GDM1 (cell line): Measurements from ENCODE around the gene RELA.
"Not testable (repeated sequence)": the region's sequence is repeated elsewhere in the genome, so short reads cannot be mapped to it uniquely, and the experiment has no call there.

Experiments used
- DNase-seq: peaks from one replicate; lab custom pipeline; 2025; lab: John Stamatoyannopoulos, UW

RELA gene

DNA sequence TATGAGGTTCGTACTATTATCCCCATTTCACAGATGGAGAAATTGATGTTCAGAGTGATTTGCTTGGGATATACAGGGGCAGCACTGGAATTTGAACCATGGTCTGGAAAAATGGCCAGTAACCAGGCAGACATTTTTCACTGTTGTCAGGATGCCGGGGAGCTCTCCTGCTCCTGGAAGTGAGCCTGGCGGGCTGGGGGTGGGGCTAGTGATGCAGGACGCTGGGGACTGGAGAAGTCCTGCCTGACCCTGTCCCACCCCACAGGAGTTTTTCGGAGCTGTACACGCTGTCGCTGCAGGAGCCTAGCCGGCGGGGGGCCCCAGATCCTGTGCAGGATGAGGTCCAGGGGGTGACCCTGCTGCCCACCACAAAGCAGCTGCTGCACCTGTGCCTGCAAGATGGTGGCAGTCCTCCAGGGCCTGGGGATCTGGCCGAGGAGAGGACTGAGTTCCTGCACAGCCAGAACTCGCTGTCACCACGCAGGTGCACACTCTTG lies 13.7 kb downstream of the RELA start:
- DNase-seq: no peak

DNA sequence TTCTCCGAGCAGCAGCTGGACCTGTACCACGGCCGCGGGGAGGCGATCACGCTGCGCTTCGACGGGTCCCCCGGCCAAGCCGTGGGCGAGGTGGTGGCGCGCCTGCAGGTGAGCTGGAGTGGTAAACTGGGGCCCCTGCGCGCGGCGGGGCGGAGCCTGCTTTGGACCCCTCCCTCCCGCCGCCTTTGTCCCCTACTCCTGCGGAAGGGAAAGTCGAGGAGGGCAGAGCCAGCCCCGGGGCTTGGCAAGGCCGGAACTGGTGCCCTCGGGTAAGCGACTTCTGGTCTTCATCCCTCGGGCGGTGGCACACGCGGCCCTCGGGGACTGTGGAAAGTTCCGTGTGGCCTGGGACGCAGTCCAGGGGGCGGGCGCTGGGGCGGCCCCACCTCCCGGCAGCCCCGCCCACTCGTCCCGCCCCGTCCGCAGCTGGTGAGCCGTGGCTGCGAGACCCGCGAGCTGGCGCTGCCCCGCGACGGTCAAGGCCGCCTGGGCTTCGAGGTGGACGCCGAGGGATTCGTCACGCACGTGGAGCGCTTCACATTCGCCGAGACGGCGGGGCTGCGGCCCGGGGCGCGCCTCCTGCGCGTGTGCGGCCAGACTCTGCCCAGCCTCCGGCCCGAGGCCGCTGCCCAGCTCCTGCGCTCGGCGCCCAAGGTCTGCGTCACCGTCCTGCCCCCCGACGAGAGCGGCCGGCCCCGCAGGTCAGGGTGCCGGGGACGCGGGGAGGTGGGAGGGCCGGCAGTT lies 15.6 kb downstream of the RELA start:
- no peak for DNase-seq

DNA sequence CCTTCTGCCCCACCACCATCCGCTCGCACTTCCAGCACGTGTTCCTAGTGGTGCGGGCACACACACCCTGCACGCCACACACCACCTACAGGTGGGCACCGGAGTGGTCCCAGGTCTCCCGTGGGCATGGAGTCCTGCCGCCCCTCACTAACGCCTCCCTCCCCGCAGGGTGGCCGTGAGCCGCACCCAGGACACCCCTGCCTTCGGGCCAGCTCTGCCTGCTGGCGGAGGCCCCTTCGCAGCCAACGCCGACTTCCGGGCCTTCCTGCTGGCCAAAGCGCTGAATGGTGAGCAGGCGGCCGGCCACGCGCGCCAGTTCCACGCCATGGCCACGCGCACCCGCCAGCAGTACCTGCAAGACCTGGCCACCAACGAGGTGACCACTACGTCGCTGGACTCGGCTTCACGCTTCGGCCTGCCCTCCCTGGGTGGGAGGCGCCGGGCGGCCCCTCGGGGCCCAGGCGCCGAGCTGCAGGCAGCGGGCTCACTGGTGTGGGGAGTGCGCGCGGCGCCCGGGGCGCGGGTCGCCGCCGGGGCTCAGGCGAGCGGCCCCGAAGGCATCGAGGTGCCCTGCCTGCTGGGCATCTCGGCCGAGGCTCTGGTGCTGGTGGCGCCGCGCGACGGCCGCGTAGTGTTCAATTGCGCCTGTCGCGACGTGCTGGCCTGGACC lies 16.3 kb downstream of the RELA start:
- DNase-seq: no peak

DNA sequence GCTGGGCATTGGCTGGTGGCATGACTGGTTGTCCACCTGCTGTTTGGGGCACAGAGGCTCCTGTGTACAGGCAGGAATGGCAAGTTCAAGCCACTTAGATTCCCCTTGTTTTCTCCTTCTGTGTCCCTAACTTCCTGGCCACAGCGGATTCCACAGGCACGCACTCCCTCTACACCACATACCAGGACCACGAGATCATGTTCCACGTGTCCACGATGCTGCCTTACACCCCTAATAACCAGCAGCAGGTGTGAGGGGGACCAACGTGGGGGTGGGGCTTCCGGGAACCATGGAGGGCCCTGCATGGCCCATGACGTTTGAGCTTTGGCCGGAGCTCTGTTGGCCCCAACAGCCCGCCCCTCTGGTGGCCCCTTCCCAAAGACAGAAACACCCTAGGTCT lies 17.0 kb downstream of the RELA start:
- no peak for DNase-seq

DNA sequence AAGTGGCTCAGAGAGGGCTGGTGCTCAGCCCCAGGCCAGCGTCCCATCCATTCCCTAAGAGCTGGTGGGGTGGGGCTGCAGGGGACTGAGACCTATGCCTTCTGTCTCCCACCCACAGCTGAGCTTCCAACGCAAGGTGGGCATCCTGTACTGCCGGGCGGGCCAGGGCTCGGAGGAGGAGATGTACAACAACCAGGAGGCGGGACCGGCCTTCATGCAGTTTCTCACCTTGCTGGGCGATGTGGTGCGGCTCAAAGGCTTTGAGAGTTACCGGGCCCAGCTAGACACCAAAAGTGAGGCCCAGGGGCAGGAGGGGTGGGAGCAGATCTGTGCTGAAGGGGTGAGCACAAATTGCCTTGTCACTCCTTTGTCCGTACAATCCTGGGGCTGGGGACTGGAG lies 17.9 kb downstream of the RELA start:
- no peak for DNase-seq

DNA sequence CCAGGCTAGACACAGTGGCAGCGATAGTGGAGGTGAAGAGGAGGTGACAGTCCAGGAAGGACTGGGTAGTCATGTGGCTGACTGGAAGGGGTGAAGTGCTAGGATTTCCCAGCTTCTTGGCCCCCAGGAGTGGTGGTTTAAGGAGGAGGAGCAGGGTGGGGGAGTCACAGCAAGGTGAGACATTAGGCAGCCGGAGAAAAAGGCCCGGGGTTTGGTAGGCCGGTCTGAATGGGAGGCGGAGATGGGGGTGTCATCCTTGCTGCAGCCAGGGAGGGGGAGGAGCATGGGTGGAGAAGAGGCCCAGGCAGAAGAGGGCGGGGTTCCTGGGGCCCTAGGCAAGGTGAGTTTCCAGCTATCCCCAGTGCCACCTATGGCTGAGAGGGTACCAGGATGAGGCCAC lies 18.7 kb downstream of the RELA start:
- no peak for DNase-seq

DNA sequence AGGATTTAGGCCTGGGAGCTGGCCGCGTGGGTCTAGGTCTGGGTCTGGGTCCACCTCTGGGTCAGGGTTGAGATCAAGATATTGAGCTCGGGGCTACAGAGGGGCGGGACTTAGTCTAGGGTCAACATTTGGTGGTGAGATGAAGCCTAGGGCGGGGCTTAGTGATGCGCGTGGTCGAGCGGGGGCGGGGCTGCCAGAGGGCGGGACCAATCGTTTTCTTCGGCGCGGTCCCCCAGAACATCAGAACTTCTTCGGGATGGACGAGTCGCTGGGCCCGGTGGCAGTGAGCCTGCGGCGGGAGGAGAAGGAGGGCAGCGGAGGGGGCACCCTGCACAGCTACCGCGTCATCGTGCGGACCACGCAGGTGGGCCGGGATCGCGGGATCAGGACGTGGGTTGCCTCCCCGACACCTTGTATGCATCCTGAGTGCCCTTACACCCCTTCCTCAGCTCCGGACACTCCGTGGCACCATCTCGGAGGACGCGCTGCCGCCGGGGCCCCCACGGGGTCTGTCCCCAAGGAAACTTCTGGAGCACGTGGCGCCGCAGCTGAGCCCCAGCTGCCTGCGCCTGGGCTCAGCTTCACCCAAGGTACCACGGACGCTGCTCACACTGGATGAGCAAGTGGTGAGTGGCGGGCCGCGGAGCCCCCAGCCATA lies 20.6 kb downstream of the RELA start:
- no peak for DNase-seq

DNA sequence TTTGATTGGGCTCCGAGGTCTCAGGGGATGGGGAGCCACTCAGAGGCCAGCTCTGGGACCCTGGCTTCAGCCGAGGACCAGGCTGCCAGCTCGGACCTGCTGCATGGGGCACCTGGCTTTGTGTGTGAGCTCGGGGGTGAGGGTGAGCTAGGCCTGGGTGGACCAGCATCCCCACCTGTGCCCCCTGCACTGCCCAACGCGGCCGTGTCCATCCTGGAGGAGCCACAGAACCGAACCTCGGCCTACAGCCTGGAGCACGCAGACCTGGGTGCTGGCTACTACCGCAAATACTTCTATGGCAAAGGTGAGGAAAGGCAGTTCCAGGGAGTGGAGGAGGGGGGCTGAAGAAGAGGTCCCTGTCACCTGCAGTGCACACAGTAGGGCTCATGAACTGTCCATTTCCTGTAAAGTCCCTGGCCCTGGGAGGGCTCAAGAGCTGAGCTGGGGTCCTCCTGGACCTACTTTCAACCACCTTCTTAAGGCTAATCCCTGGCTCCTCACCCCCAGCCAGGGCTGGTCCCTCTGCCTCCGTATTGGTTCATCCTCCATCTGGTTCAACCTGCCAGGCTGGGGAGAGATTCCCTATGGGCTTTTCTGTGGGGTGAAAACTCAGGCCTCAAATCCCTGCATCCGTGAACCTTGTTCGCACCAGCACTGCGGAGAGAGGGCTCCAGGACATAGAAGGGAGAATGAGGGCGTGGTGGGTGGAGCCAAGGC lies 21.3 kb downstream of the RELA start:
- DNase-seq: no peak

DNA sequence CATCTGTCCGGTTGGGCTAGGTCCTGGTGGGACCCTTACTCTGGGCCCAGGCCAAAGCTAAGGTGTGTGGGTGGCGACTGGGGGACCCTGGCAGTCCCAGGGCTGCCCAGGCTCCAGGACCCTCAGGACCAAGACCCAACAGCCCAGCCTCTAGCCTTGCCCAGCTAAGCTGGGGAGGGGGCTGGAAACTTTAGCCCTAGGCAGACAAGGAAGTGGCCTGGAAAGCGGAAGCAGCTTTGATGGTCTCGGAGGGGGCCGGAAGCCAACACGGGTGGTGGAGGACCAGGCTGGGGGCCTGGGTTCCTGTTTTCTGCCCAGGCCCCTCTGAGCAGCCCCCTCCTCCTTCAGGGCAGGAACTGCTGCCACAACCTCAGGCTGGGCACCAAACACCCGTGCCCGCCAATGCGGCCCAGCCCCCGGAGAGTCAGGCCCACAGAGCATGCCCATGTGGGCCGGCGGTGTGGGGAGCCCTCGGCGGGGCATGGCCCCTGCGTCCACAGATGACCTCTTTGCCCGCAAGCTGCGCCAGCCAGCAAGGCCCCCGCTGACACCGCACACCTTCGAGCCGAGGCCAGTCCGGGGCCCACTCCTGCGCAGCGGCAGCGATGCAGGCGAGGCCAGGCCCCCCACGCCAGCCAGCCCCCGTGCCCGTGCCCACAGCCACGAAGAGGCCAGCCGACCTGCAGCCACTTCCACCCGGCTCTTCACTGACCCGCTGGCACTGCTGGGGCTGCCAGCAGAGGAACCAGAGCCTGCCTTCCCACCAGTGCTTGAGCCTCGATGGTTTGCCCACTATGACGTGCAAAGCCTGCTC lies 22.0 kb downstream of the RELA start:
- peak; percentile 92 for DNase-seq

DNA sequence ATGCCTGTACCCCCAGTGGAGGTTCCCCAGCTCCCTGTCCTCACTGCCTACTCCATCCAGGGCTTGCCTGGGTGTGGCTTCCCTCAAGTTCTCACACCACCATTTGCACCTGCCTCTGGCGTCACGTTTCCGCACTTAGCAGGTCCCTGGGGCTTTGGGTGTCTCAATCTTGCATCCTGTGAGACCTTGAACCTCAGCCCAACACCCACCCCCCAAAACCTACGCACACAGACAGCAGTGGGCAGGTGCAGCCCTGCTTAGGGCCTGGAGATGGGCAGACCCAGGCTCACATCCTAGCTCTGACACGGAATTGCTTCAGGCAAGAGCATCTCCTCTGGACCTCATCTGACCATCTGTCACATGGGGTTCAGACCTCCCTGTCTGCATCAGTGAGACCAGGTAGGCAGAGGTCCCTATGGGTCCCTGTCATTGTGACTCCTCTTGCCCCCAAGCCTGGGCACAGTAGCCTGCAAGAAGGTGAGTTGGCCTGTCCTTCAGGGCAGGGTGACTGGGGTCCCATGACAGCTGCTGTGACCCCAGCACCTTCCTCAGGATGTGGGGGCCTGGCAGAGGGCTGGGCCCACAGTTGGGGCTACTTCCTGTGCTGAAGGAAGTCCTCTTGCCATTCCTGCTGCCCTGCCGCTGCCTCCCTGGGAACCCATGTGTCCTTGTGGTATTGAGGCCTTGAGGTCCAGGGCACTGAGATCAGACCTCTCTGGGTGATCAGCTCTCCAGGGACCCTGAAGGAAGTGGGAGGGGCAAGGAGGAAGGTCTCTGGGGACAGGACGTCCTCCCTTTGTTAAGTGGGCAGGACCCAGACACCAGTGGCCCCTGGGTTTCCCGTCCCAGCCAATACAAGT lies 22.9 kb downstream of the RELA start:
- peak; percentile 77 for DNase-seq

DNA sequence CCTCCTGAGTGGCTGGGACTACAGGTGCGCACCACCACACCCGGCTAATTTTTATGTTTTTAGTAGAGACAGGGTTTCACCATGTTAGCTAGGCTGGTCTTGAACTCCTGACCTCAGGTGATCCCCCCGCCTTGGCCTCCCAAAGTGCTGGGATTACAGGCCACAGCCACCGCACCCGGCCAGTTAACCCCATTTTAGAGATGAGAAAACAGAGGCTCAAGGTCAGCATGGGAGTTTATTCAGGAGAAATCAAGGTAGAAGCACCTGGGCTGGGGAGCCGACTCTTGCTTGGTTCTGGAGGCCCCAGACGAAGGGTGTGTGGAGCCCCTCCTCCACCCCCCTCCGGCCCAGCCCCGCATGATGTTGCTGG lies 23.5 kb downstream of the RELA start:
- not testable (repeated sequence) for DNase-seq

DNA sequence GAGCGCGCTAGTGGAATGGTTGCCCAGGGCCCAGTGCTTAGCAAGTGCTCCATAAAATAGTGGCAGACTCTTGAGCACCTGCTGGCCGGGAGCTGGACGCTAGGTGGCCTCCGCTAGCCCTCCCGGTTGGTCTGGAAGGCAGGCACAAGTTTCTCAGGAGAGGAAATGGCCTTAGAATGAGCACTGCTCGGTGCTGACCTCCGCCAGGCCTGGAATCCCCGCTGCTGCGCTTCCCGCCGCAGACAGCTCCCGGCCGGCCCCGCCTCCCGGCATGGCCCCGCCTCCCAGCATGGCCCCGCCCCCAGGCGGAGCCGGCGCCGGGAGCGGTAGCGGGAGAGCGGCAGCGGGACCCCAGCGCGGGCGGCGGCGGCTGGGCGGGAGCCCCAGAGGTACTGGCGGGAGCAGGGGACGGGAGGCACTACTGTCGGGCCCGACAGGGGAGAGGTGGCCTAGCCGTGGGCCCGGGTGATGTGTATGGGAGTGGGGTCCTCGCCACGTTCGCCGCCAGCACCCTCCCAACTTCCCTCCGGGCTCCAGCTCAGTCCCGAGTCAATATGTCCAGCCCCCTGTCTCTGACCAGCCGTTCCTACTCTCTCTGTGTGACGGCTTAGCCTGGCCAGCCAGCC lies 24.8 kb downstream of the RELA start, which contains the start of gene SIPA1:
Gene SIPA1, plus strand, starts transcription at position 308 of the 626 bp plus-strand sequence. CDS start 2,821 bp downstream, outside the sequence.
- peak; percentile 71 for DNase-seq

DNA sequence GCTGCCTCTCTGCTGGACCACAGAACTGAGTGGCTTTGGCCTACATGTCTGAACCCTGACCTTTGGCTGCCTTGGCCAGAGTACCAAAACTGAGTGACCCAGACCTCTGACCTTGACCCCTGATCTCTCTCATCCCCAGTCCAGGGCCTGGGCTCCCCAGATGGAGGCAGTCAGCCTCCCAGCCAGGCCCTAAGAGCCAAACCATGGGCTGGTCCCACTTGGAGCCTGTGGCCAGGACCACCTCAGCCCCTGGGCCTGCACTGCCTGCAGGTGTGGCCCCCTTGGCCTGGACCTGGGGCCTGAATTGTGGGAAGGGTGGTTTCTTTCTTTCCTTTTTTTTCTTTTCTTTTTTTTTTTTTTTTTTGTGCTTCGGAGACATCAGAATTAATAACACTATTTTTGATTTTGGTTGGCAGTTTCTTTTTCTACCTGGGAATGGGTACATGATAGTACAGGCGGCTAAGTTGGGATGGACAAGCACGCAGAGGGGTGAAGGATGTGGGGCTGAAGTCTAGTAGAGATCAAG lies 25.6 kb downstream of the RELA start:
- no peak for DNase-seq

DNA sequence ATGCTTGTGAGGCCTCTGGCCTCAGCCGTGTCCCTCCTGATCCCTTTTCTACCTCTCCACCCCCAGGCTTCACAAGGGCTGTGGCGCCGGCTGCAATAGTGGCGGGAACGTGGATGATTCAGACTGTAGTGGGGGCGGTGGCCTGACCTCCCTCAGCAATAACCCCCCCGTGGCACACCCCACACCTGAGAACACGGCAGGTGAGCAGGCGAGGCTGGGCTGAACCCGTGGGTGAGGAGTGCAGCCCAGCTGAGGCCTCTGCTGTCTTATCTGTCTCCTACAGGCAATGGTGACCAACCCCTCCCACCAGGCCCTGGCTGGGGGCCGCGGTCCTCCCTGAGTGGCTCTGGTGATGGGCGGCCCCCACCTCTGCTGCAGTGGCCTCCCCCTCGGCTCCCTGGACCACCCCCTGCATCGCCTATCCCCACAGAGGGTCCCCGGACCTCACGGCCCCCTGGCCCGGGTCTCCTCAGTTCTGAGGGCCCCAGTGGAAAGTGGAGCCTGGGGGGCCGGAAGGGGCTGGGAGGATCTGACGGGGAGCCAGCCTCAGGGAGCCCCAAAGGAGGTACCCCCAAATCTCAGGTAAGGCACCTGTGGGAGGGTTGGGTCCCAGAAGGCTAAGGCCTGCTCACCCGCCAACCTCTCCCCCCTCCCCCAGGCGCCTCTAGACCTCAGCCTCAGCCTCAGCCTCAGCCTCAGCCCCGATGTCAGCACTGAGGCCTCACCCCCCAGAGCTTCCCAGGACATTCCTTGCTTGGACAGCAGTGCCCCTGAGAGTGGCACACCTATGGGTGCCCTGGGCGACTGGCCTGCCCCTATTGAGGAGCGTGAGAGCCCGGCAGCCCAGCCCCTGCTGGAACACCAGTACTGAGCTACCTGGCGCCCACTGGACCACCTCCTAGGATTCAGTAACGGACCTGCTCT lies 26.3 kb downstream of the RELA start:
- no peak for DNase-seq

DNA sequence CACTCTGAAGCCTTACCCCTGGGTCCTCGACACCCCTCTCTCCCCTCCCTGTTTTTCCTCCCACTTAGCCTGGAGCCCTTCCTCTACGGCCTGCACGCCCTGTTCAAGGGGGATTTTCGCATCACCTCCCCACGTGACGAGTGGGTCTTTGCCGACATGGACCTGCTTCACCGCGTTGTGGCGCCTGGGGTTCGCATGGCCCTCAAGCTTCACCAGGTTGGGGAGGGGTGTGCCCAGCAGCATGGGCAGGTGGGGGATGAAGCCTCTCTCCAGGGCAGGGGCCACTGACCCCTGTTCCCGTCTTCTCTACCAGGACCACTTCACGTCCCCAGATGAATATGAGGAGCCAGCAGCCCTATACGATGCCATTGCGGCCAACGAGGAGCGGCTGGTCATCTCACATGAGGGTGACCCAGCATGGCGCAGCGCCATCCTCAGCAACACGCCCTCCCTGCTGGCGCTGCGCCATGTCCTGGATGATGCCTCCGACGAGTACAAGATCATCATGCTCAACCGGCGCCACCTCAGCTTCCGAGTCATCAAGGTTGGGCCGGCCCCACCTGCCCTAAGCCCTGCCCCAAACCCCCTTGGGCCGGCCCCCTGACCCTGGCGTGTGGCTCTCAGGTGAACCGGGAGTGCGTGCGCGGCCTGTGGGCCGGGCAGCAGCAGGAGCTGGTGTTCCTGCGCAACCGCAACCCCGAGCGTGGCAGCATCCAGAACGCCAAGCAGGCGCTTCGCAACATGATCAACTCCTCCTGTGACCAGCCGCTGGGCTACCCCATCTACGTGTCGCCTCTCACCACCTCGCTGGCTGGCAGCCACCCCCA lies 27.6 kb downstream of the RELA start:
- no peak for DNase-seq

DNA sequence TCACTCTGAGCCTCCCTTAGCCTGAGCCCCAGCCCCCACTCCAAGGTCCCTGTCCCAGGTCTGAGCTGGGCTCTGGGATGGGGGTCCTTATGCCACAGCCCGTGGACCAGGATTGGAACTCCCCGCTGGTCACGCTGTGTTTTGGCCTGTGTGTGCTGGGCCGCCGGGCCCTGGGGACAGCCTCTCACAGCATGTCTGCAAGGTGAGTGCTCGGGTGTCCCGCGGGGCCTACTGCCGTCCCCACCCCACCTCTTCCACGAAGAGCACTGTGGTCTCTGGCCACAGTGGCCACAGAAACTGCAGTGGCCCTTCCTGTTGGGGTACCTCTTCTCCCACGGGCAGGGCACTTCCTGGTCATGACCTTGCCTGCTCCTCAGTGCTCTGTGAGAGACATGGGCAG lies 28.3 kb downstream of the RELA start:
- no peak for DNase-seq

DNA sequence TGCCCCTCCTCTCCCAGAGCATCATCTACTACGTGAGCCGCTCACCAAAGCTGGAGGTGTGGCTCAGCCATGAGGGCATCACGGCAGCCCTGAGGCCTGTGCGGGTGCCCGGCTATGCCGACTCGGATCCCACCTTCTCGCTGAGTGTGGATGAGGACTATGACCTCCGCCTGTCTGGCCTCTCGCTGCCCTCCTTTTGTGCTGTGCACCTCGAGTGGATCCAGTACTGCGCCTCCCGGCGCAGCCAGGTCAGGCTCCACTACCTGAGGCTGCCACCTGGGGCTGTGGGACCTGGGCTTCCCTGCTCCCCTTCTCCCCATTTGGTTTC lies 28.6 kb downstream of the RELA start:
- DNase-seq: no peak
